Urothelium cell line (cell line): ENCODE data around the gene LRRC45.
A peak's percentile ranks its signal among the peaks of the same experiment; 100 is the strongest.
"Not testable (repeated sequence)": the region's sequence is repeated elsewhere in the genome, so short reads cannot be mapped to it uniquely, and the experiment has no call there.

ENCODE experiments used
- DNase-seq: peaks from one replicate; pipeline ENCODE4 v3.0.0; 2011; ENCODE audit warnings: low spot score, mixed read lengths
- FAIRE-seq: peaks from 2 replicates; lab custom pipeline; 2011; peaks lifted over from hg19 to GRCh38; lab: Jason Lieb, UNC

Gene LRRC45

GRCh38 chr17:82022981-82023446, at the start of gene LRRC45:
Gene LRRC45 (plus strand): TSS chr17:82023305. CDS start chr17:82023644, 339 bp downstream.
- DNase-seq: peak; percentile 100
- FAIRE-seq: peak; percentile 98

GRCh38 chr17:81973432-81973831, 49.7 kb upstream of the LRRC45 start:
- FAIRE-seq (no peak), DNase-seq (no peak)

- FAIRE-seq (no peak), DNase-seq (peak; percentile 46)
These were observed 46.5 kb upstream of the LRRC45 start for GRCh38 chr17:81976332-81977210.

- DNase-seq: peak; percentile 97
- peak; percentile 53 for FAIRE-seq
These were observed 45.8 kb upstream of the LRRC45 start, which contains the start of gene ASPSCR1 for GRCh38 chr17:81977211-81977808. Gene ASPSCR1 (plus strand): TSS chr17:81977629. CDS start chr17:81977647, 18 bp downstream.

GRCh38 chr17:81978524-81979298, 44.4 kb upstream of the LRRC45 start:
- FAIRE-seq: no peak
- no peak for DNase-seq

GRCh38 chr17:81980122-81980521, 43.0 kb upstream of the LRRC45 start:
- no peak for DNase-seq
- no peak for FAIRE-seq

GRCh38 chr17:81980707-81981343, 42.3 kb upstream of the LRRC45 start:
- FAIRE-seq: no peak

GRCh38 chr17:81981511-81981910, 41.6 kb upstream of the LRRC45 start:
- FAIRE-seq, DNase-seq: not testable (repeated sequence)

More at GRCh38 chr17:81980707-81981343, 42.3 kb upstream of the LRRC45 start:
- no peak for DNase-seq

GRCh38 chr17:81983011-81983638, 40.0 kb upstream of the LRRC45 start:
- DNase-seq (no peak), FAIRE-seq (no peak)

- no peak for DNase-seq
- FAIRE-seq: no peak
These were observed 39.3 kb upstream of the LRRC45 start for GRCh38 chr17:81983639-81984373.

GRCh38 chr17:81984773-81985410, 38.2 kb upstream of the LRRC45 start:
- DNase-seq (no peak), FAIRE-seq (peak; percentile 97)

GRCh38 chr17:81986606-81987005, 36.5 kb upstream of the LRRC45 start:
- FAIRE-seq: no peak

GRCh38 chr17:81987161-81987770, 35.8 kb upstream of the LRRC45 start:
- FAIRE-seq (no peak), DNase-seq (no peak)

More at GRCh38 chr17:81986606-81987005, 36.5 kb upstream of the LRRC45 start:
- DNase-seq: no peak

- DNase-seq (no peak), FAIRE-seq (no peak)
These were observed 32.0 kb upstream of the LRRC45 start for GRCh38 chr17:81990836-81991683.

- FAIRE-seq: no peak
These were observed 31.3 kb upstream of the LRRC45 start for GRCh38 chr17:81991684-81992305.

GRCh38 chr17:81992306-81993102, 30.6 kb upstream of the LRRC45 start:
- FAIRE-seq: no peak
- no peak for DNase-seq

More at GRCh38 chr17:81991684-81992305, 31.3 kb upstream of the LRRC45 start:
- no peak for DNase-seq
